Activated naive CD4-positive, alpha-beta T cell treated with anti-CD3 and anti-CD28 coated beads, Interleukin-2, amount 50 U/mL, for 24 hours (primary cell): ENCODE results near the gene TTC9.

ENCODE experiments used
- H3K27ac Mint-ChIP-seq: one replicate; pipeline ENCODE4 v1.8.0; 2021; ENCODE audit warnings: mild to moderate bottlenecking, mixed read lengths
- H3K27me3 Mint-ChIP-seq: one replicate; pipeline ENCODE4 v1.8.0; 2021; ENCODE audit warnings: mixed read lengths
- H3K36me3 Mint-ChIP-seq: one replicate; pipeline ENCODE4 v1.8.0; 2021; ENCODE audit warnings: mixed read lengths
- H3K4me1 Mint-ChIP-seq: one replicate; pipeline ENCODE4 v1.8.0; 2021; ENCODE audit warnings: mixed read lengths
- H3K4me3 Mint-ChIP-seq: one replicate; pipeline ENCODE4 v1.8.0; 2021; ENCODE audit warnings: mild to moderate bottlenecking, mixed read lengths
- H3K9me3 Mint-ChIP-seq: one replicate; pipeline ENCODE4 v1.8.0; 2021; ENCODE audit warnings: mixed read lengths

Gene TTC9

GRCh38 chr14:70635971-70636595, 5.6 kb upstream of the TTC9 start:
- Mint-ChIP-seq H3K27me3 (no peaks in the 10 kb centered on the region), H3K36me3 (no peaks in the 10 kb centered on the region), H3K9me3 (no peaks in the 10 kb centered on the region), H3K4me1 (peaks cover 24% of the 10 kb centered on the region), H3K27ac (peak overlapping the region; percentile 6), H3K4me3 (no peak overlapping the region)

- Mint-ChIP-seq H3K27me3 (no peaks in the 10 kb centered on the region), H3K27ac (no peak overlapping the region), H3K9me3 (no peaks in the 10 kb centered on the region), H3K4me1 (peaks cover 34% of the 10 kb centered on the region), H3K36me3 (no peaks in the 10 kb centered on the region), H3K4me3 (no peak overlapping the region)
These were observed 3.3 kb upstream of the TTC9 start for GRCh38 chr14:70638416-70638815.

DNA sequence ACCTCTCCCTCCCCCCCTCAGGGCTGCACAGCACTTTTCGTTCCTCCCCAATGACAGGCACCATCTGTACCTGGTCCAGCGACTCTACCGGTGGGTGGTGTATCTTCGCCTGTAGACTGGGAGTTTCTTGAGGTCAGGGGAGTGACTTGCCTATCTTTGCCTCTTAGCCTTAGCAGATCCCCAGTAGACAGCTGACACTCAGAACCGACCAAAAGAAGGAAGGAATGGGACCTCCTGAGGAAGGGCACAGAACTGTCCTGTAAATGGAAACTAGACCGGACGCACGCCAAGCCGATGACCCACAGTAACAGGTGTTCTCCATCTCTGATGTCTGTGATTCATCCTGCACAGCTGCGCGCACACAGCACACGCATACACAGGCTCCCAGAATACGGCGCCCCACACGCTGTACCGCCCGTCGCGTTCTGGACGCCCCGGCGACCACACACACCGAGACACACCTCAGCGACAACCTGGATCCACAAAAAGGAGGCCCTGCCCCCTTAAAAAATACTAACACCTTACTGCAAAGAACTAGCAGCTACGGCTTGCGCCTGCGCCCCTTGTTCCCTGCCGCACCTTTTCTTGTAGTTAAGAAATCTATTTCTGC, 673 bp upstream of the TTC9 start:
- H3K27me3 Mint-ChIP-seq, result no peaks in the 10 kb centered on the region
- H3K4me1 Mint-ChIP-seq, result peaks cover 56% of the 10 kb centered on the region
- no peaks in the 10 kb centered on the region for H3K9me3 Mint-ChIP-seq
- H3K4me3 Mint-ChIP-seq, result peak overlapping the region; percentile 95
- H3K36me3 Mint-ChIP-seq, result no peaks in the 10 kb centered on the region
- peak overlapping the region; percentile 91 for H3K27ac Mint-ChIP-seq

DNA sequence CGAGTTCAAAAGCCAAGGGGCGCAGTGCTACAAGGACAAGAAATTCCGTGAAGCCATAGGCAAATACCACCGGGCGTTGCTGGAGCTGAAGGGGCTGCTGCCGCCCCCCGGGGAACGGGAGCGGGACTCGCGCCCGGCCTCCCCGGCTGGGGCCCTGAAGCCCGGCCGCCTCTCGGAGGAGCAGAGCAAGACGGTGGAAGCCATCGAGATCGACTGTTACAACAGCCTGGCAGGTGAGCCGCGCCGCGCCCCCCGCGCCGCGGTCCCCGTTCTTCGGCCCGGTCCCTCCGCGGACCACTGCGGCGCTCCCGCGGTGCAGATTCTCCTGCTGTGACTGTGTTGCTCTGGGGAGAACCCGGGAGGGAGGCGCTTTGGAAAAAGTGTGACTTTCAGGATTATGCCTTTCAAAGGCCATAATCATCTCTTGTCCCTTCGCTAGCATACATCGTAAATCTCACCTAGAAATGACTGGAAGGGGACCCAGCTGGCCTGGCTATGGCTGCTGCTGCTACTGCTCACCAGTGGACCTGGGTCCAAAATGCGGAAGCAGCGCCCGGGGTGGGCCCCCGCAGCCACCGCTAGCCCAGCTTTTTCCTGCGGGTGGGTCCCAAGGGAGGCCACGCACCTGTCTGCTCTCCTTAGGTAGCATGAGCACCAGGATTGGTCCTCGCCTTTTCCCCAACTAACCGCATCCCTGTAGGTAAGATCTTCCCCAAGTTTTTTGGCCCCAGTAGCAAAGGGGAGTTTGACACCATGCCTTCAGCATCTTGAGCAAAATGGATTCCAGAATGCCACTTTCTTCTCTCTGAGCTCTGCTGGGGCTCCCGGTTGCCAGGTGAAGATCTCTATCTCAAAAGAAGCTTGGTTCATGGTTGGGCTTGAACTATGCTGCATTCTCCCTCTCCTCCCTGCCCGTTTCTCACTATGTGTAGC, 853 bp downstream of the TTC9 start:
- Mint-ChIP-seq H3K27me3 (no peaks in the 10 kb centered on the region), H3K36me3 (no peaks in the 10 kb centered on the region), H3K4me3 (peak overlapping the region; percentile 95), H3K4me1 (peaks cover 64% of the 10 kb centered on the region), H3K27ac (peak overlapping the region; percentile 97), H3K9me3 (no peaks in the 10 kb centered on the region)

DNA sequence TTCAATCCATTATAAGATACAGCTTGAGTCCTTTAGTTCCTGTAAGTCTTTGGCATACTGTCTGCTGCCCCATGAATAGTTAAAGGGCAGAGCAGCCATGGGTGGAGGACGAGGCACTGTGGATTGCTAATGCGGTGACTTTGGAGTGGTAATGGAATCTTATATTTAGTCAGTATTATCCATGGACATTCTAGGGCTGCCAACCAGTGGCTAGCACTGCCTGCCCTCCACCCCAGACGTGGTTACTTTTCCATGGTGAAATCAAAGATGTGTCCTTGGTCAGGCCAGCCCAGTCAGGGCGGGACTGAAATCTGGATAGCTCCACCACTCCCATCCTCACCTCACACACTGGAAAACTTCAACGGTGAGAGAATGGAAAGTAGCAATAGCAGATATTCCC, 2.3 kb downstream of the TTC9 start:
- H3K4me1 Mint-ChIP-seq, result peaks cover 74% of the 10 kb centered on the region
- H3K4me3 Mint-ChIP-seq, result peak overlapping the region; percentile 95
- H3K27ac Mint-ChIP-seq, result peak overlapping the region; percentile 97
- H3K36me3 Mint-ChIP-seq, result no peaks in the 10 kb centered on the region
- H3K9me3 Mint-ChIP-seq, result no peaks in the 10 kb centered on the region
- no peaks in the 10 kb centered on the region for H3K27me3 Mint-ChIP-seq

- peak overlapping the region; percentile 53 for H3K4me3 Mint-ChIP-seq
- no peaks in the 10 kb centered on the region for H3K27me3 Mint-ChIP-seq
- no peaks in the 10 kb centered on the region for H3K9me3 Mint-ChIP-seq
- H3K27ac Mint-ChIP-seq, result peak overlapping the region; percentile 37
- H3K4me1 Mint-ChIP-seq, result peaks cover 80% of the 10 kb centered on the region
- peaks cover 1% of the 10 kb centered on the region for H3K36me3 Mint-ChIP-seq
These were observed 4.2 kb downstream of the TTC9 start for GRCh38 chr14:70645892-70646291.

GRCh38 chr14:70646705-70647104, 5.0 kb downstream of the TTC9 start:
- peak overlapping the region; percentile 12 for H3K4me3 Mint-ChIP-seq
- no peaks in the 10 kb centered on the region for H3K27me3 Mint-ChIP-seq
- H3K9me3 Mint-ChIP-seq, result no peaks in the 10 kb centered on the region
- peak overlapping the region; percentile 37 for H3K27ac Mint-ChIP-seq
- peaks cover 84% of the 10 kb centered on the region for H3K4me1 Mint-ChIP-seq
- peaks cover 3% of the 10 kb centered on the region for H3K36me3 Mint-ChIP-seq

DNA sequence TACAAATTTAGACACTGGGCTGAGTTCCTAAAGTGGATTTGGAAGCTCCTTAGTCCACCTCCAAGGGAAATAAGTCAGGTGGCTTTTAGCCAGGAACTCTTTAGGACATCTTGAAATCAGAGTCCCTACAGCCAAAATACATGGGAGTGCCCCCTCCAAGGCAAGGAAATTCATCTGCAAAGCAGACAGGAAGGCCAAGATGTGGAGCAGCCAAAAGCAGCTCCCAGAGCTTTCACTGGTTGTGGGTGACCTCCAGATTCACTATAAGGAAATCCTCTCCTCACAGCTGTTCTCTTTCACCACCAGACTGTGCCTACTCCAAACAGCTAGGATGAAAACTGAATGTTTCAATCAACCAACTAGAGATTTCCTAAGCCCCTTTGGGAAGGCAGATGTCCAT, 6.6 kb downstream of the TTC9 start:
- H3K9me3 Mint-ChIP-seq, result no peaks in the 10 kb centered on the region
- H3K4me1 Mint-ChIP-seq, result peaks cover 93% of the 10 kb centered on the region
- no peaks in the 10 kb centered on the region for H3K27me3 Mint-ChIP-seq
- no peak overlapping the region for H3K4me3 Mint-ChIP-seq
- peaks cover 3% of the 10 kb centered on the region for H3K36me3 Mint-ChIP-seq
- H3K27ac Mint-ChIP-seq, result peak overlapping the region; percentile 78

DNA sequence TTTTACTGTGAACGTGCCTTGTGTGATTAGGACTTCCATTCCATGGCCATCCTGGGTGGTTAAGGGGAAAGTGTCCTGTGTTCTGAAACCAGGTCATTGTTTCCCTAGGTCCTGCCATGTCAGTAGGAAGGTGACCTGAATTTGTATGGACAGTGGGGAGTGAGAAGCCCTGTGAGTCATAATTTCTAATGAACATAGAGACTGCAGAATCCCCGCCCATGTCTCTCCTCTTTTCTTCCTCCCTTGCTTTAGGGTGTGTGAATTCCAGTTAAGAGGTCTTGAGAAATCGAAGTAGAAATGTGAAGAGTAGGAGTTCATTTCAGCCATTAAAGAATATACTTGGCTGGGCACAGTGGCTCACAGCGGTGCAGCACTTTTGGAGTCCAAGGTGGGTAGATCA, 8.1 kb downstream of the TTC9 start:
- H3K9me3 Mint-ChIP-seq, result no peaks in the 10 kb centered on the region
- H3K4me3 Mint-ChIP-seq, result no peak overlapping the region
- H3K27me3 Mint-ChIP-seq, result no peaks in the 10 kb centered on the region
- peaks cover 3% of the 10 kb centered on the region for H3K36me3 Mint-ChIP-seq
- peaks cover 93% of the 10 kb centered on the region for H3K4me1 Mint-ChIP-seq
- H3K27ac Mint-ChIP-seq, result peak overlapping the region; percentile 63

DNA sequence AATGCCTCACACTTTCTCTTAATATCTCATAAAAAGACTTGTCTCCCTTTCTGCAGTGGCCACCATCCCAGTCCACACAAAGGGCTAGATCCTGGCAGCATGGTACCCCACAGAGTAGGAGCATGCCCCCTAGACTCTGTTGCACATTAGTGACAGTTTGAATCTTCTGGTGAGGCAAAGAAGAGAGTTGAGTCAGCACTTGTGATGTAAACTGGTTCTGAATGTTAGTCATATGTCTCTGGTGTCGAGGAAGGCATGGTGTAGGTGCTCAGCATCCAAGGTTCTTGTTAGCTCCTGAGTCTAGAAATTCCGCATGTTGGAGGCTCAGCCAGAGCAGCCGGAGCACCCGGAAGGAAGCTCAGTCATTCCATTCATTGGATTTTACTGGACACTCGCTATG, 9.8 kb downstream of the TTC9 start:
- Mint-ChIP-seq H3K4me3 (no peak overlapping the region), H3K4me1 (peaks cover 91% of the 10 kb centered on the region), H3K36me3 (peaks cover 3% of the 10 kb centered on the region), H3K27me3 (no peaks in the 10 kb centered on the region), H3K9me3 (no peaks in the 10 kb centered on the region), H3K27ac (peak overlapping the region; percentile 87)

- H3K4me1 Mint-ChIP-seq, result peaks cover 92% of the 10 kb centered on the region
- H3K27me3 Mint-ChIP-seq, result no peaks in the 10 kb centered on the region
- peaks cover 3% of the 10 kb centered on the region for H3K36me3 Mint-ChIP-seq
- H3K27ac Mint-ChIP-seq, result peak overlapping the region; percentile 87
- peak overlapping the region; percentile 42 for H3K4me3 Mint-ChIP-seq
- H3K9me3 Mint-ChIP-seq, result no peaks in the 10 kb centered on the region
These were observed 11.2 kb downstream of the TTC9 start for GRCh38 chr14:70652871-70653270.

DNA sequence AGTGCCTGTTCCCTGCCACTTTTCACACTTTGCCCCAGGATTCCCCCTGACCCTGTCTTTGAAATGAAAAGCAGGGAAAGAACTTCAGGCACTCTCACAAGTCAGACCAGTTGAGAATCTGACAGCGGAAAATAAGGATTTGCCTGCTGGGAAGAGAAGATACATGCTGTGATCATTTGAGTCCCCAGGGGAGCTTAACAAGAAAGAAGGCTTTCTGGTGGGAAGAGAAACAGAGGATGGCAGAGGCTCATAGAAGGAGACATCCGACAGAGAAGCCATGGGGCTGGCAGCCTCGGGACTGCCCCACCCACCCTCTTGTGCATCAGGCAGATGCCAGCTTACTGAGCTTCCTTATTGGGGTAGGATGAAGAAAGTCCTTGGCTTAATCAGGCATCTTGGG, 11.9 kb downstream of the TTC9 start:
- peaks cover 92% of the 10 kb centered on the region for H3K4me1 Mint-ChIP-seq
- no peaks in the 10 kb centered on the region for H3K9me3 Mint-ChIP-seq
- peak overlapping the region; percentile 43 for H3K4me3 Mint-ChIP-seq
- H3K27me3 Mint-ChIP-seq, result no peaks in the 10 kb centered on the region
- peak overlapping the region; percentile 87 for H3K27ac Mint-ChIP-seq
- peaks cover 3% of the 10 kb centered on the region for H3K36me3 Mint-ChIP-seq

GRCh38 chr14:70654632-70655031, 12.9 kb downstream of the TTC9 start:
- peak overlapping the region; percentile 81 for H3K4me3 Mint-ChIP-seq
- H3K27me3 Mint-ChIP-seq, result no peaks in the 10 kb centered on the region
- peak overlapping the region; percentile 98 for H3K27ac Mint-ChIP-seq
- H3K9me3 Mint-ChIP-seq, result no peaks in the 10 kb centered on the region
- H3K36me3 Mint-ChIP-seq, result peaks cover 3% of the 10 kb centered on the region
- H3K4me1 Mint-ChIP-seq, result peaks cover 92% of the 10 kb centered on the region

GRCh38 chr14:70655110-70655826, 13.6 kb downstream of the TTC9 start:
- Mint-ChIP-seq H3K36me3 (peaks cover 2% of the 10 kb centered on the region), H3K9me3 (no peaks in the 10 kb centered on the region), H3K27me3 (no peaks in the 10 kb centered on the region), H3K4me3 (peak overlapping the region; percentile 81), H3K27ac (peak overlapping the region; percentile 98), H3K4me1 (peaks cover 93% of the 10 kb centered on the region)

DNA sequence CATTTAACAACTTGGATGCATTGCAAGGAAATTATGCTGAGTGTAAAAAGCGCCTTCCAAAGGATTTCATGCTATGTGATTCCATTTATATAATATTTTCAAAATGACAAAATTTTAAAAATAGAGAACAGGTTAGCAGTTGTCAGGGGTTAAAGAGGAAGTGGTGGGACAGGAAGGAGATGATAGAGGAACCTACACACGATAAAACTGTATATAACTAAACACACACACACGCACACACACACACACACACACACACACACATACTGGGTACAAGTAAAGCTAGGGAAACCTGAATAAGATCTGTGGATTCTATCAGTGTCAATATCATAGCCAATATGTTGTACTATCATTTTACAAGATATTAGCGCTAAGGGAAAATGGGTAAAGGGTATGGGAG, 17.2 kb downstream of the TTC9 start:
- H3K4me1 Mint-ChIP-seq, result peaks cover 89% of the 10 kb centered on the region
- peak overlapping the region; percentile 99 for H3K27ac Mint-ChIP-seq
- H3K4me3 Mint-ChIP-seq, result peak overlapping the region; percentile 62
- H3K36me3 Mint-ChIP-seq, result peaks cover 4% of the 10 kb centered on the region
- no peaks in the 10 kb centered on the region for H3K9me3 Mint-ChIP-seq
- no peaks in the 10 kb centered on the region for H3K27me3 Mint-ChIP-seq
